B cell (primary cell): ENCODE data around the gene BEND3. TPM values are rescaled to one million over a fixed set of nuclear protein-coding genes. Genes with fewer than 3 reads are reported as not detected.

ENCODE experiments used
- ATAC-seq: fragments of 200-7000 bp; cut with Tn5 transposase; one replicate; pipeline ENCODE4 v1.10.0; 2021; ENCODE audit warnings: low read depth, mild to moderate bottlenecking, moderate number of reproducible peaks, moderate library complexity
- CTCF ChIA-PET: fragments of 350-600 bp; sonication (Branson Sonifier 250); formaldehyde crosslinking; loops from one replicate; lab custom pipeline; 2021; ENCODE audit warnings: antibody characterized with exemption, inconsistent platforms; lab: Charles Lee
- POLR2A ChIA-PET: fragments of 350-600 bp; sonication (Branson Sonifier 250); formaldehyde crosslinking; loops from one replicate; lab custom pipeline; 2021; ENCODE audit warnings: antibody characterized with exemption; lab: Charles Lee
- DNase-seq: peaks from one replicate; pipeline ENCODE4 v3.0.0; 2013
- H2AFZ ChIP-seq: 2 replicates; pipeline ENCODE4 v1.6.1; 2012; ENCODE audit warnings: mild to moderate bottlenecking, low read depth, low read length; ENCODE audit not compliant: insufficient read depth, poor library complexity, severe bottlenecking
- H3K27ac ChIP-seq, 2 donors: 1 replicate in 1 of 2; 2 replicates in 1 of 2; pipeline ENCODE4 v1.5.1; 2012 to 2013; ENCODE audit warnings: low read length in 2 of 2, mild to moderate bottlenecking in 2 of 2, moderate library complexity in 1 of 2
- H3K27me3 ChIP-seq, 4 experiments: fragments of 200-600 bp in 1 of 4; sonication (generic) in 1 of 4; replicated peaks in 1 of 4; 1 replicate in 2 of 4; 2 replicates in 2 of 4; pipeline versions ENCODE4 v1.6.1 to v1.7.0; 2013 to 2016; ENCODE audit warnings: low read length in 3 of 4, mild to moderate bottlenecking in 2 of 4, mixed read lengths in 1 of 4, moderate library complexity in 1 of 4; ENCODE audit not compliant: insufficient read depth in 4 of 4, control insufficient read depth in 3 of 4; ENCODE audit errors: control extremely low read depth in 1 of 4
- H3K36me3 ChIP-seq, 2 experiments: replicated peaks in 1 of 2; 1 replicate in 1 of 2; 2 replicates in 1 of 2; pipeline versions ENCODE4 v1.6.1 to v1.7.1; 2013; ENCODE audit warnings: low read length in 1 of 2; ENCODE audit not compliant: insufficient read depth in 2 of 2, control insufficient read depth in 1 of 2; ENCODE audit errors: control extremely low read depth in 1 of 2, extremely low read depth in 1 of 2
- H3K4me1 ChIP-seq, 2 donors: fragments of 200-600 bp in 1 of 2; sonication (generic) in 1 of 2; 1 replicate in 1 of 2; 2 replicates in 1 of 2; pipeline versions ENCODE4 v1.5.1 to v1.6.1; 2013 to 2017; ENCODE audit warnings: low read length in 2 of 2; ENCODE audit not compliant: control insufficient read depth in 2 of 2, insufficient read depth in 2 of 2
- H3K4me2 ChIP-seq: replicated peaks from 2 replicates; pipeline ENCODE3; 2012; ENCODE audit warnings: mild to moderate bottlenecking, low read depth, low read length; ENCODE audit not compliant: poor library complexity, severe bottlenecking
- H3K4me3 ChIP-seq, 5 experiments: fragments of 200-600 bp in 1 of 5; sonication (generic) in 1 of 5; 1 replicate in 3 of 5; 2 replicates in 2 of 5; pipeline versions ENCODE4 v1.5.1 to v1.7.0; 2011 to 2016; ENCODE audit warnings: low read length in 4 of 5, mild to moderate bottlenecking in 4 of 5, low read depth in 2 of 5, control low read depth in 1 of 5, moderate library complexity in 1 of 5; ENCODE audit not compliant: insufficient read depth in 1 of 5; ENCODE audit errors: control extremely low read depth in 1 of 5, extremely low read depth in 1 of 5
- H3K79me2 ChIP-seq: fragments of 200-600 bp; sonication (generic); one replicate; pipeline ENCODE4 v1.6.0; 2016; ENCODE audit warnings: low read length; ENCODE audit not compliant: control insufficient read depth, insufficient read depth
- H3K9ac ChIP-seq: fragments of 200-600 bp; sonication (generic); 2 replicates; pipeline ENCODE4 v1.6.1; 2017; ENCODE audit warnings: mild to moderate bottlenecking, low read length, moderate library complexity
- H3K9me3 ChIP-seq, 3 donors: one replicate each; pipeline versions ENCODE4 v1.6.1 to v1.7.1; 2013; ENCODE audit warnings: low read length in 2 of 3; ENCODE audit not compliant: control insufficient read depth in 2 of 3, insufficient read depth in 1 of 3; ENCODE audit errors: control extremely low read depth in 1 of 3
- H4K20me1 ChIP-seq: 2 replicates; pipeline ENCODE4 v1.6.0; 2012; ENCODE audit warnings: mild to moderate bottlenecking, low read length; ENCODE audit not compliant: insufficient read depth, control insufficient read depth, poor library complexity, severe bottlenecking
- H3K27ac Mint-ChIP-seq: one replicate; pipeline ENCODE4 v1.8.0; 2021; ENCODE audit warnings: mixed read lengths
- H3K27me3 Mint-ChIP-seq: one replicate; pipeline ENCODE4 v1.8.0; 2021; ENCODE audit warnings: mixed read lengths
- H3K4me1 Mint-ChIP-seq: one replicate; pipeline ENCODE4 v1.8.0; 2021; ENCODE audit warnings: mixed read lengths
- H3K4me3 Mint-ChIP-seq: one replicate; pipeline ENCODE4 v1.8.0; 2021; ENCODE audit warnings: mixed read lengths
- H3K9me3 Mint-ChIP-seq: one replicate; pipeline ENCODE4 v1.8.0; 2022; ENCODE audit warnings: mixed read lengths; ENCODE audit not compliant: insufficient read depth
- CTCF ChIP-seq: fragments of 200-600 bp; IDR thresholded peaks from one replicate; pipeline ENCODE4 v1.8.0; 2022; ENCODE audit warnings: antibody characterized with exemption, mild to moderate bottlenecking
- EZH2 ChIP-seq: IDR thresholded peaks from 2 replicates; pipeline ENCODE4 v1.6.1; 2012; ENCODE audit warnings: borderline replicate concordance, low read depth, mild to moderate bottlenecking, moderate library complexity, low read length; ENCODE audit not compliant: insufficient read depth, poor library complexity, severe bottlenecking
- WGBS: methylation state at CpG from one replicate; pipeline ENCODE4 v1.1.5; 2013; ENCODE audit warnings: missing lambda C conversion rate; ENCODE audit not compliant: insufficient coverage; 5-methylcytosine and 5-hydroxymethylcytosine counted together
- intact Hi-C: fragments of 100-400 bp; cut with micrococcal nuclease; formaldehyde crosslinking; loops from one replicate; pipeline ENCODE4 v1.10.0; 2022
- polyA plus RNA-seq: library from polyadenylated mRNA; depleted of rRNA; stranded (reverse); fragments of >200 nt; gene quantifications from 2 replicates; pipeline ENCODE4 v1.2.3, GENCODE V29; 2012
- total RNA-seq, 2 donors: library from RNA; stranded (reverse); fragments of 120-200 nt in 1 of 2; gene quantifications; 1 replicate in 1 of 2; 2 replicates in 1 of 2; pipeline versions ENCODE4 v1.2.3 to v1.2.4, GENCODE V29; 2013 to 2022

BEND3 gene
- total and polyA plus RNA-seq, 2 donors (not counting 1 experiment from before 2014, with no cell fraction given) = 0.78 to 2.0 TPM

DNA sequence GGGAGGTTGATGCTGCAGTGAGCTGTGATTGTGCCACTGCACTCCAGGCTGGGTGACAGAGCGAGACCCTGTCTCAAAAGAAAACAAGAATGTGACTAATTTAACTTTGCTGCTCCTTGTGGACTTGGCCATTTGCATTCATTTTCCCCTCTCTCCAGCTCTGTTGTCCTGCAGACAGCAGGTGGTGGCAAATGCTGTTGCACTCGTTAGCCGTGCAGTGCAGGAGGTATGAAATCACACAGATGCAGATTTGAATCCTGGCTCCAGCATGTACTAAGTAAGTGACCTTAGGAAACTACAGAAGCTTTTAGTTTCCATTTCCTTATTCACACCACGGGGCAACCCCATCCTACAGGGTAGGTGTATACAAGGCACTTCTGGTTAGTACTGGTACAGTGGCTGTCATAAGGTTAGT, 9.6 kb upstream of the BEND3 start:
- Histone ChIP-seq H3K36me3 (no peaks in the 10 kb centered on the region), H3K27me3 (no peaks in the 10 kb centered on the region), H3K9ac (no peak overlapping the region), H3K4me2 (no peak overlapping the region), H3K9me3 (no peaks in the 10 kb centered on the region), H2AFZ (no peak overlapping the region), H3K4me3 (no peak overlapping the region), H3K79me2 (no peaks in the 10 kb centered on the region), H3K27ac (no peak overlapping the region), H4K20me1 (no peaks in the 10 kb centered on the region), H3K4me1 (no peaks in the 10 kb centered on the region)
- Mint-ChIP-seq H3K4me3 (peak overlapping the region; percentile 45), H3K27me3 (peaks cover 3% of the 10 kb centered on the region), H3K27ac (no peak overlapping the region), H3K9me3 (no peaks in the 10 kb centered on the region), H3K4me1 (peaks cover 7% of the 10 kb centered on the region)
- ChIA-PET CTCF (no interaction called here), POLR2A (no interaction called here)
- intact Hi-C loops = no loop called here
- TF ChIP-seq EZH2 (no peak), CTCF (no peak)
- no peak for DNase-seq
- 89% methylated on average over 1 of the region's 4 CpGs for WGBS
- peak; percentile 10 for ATAC-seq

DNA sequence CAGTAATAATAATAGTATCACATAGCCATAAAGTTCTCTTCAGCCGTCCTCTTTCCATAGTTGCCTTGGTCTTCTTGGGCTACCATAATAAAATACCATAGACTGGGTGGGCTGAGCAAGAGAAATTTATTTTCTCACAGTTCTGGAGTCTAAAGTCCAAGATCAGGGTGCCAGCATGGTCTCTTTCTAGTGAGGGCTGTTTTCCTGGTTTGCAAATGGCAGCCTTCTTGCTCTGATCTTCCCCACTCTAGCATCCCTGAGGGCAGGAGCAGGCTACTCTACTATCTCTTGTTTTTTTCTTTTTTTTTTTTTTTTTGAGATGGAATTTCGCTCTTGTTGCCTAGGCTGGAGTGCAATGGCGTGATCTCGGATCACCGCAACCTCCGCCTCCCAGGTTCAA, 8.2 kb upstream of the BEND3 start:
- POLR2A ChIA-PET = no interaction called here
- WGBS = no CpG with 5 or more reads among the region's 6 CpGs
- Mint-ChIP-seq H3K9me3 (no peaks in the 10 kb centered on the region), H3K4me3 (no peak overlapping the region), H3K4me1 (peaks cover 7% of the 10 kb centered on the region), H3K27me3 (peaks cover 3% of the 10 kb centered on the region), H3K27ac (no peak overlapping the region)
- no peak overlapping the region for H3K27ac ChIP-seq
- H4K20me1 ChIP-seq = no peaks in the 10 kb centered on the region
- H3K79me2 ChIP-seq = no peaks in the 10 kb centered on the region
- CTCF ChIA-PET = no interaction called here
- no peak for TF ChIP-seq EZH2
- no peak for TF ChIP-seq CTCF
- no peaks in the 10 kb centered on the region for H3K4me1 ChIP-seq
- DNase-seq (no peak), ATAC-seq (no peak)
- intact Hi-C loops = no loop called here
- no peaks in the 10 kb centered on the region for H3K36me3 ChIP-seq
- no peak overlapping the region for H3K4me2 ChIP-seq
- no peak overlapping the region for H3K9ac ChIP-seq
- H3K4me3 ChIP-seq = no peak overlapping the region
- no peak overlapping the region for H2AFZ ChIP-seq
- H3K9me3 ChIP-seq = no peaks in the 10 kb centered on the region
- peaks cover 0 to 2% (median 0%) of the 10 kb centered on the region in 4 experiments for H3K27me3 ChIP-seq
